ENCODE measurements around the gene KRTAP9-2. TPM values are rescaled to one million over a fixed set of nuclear protein-coding genes. Genes with fewer than 3 reads are reported as not detected.
"Not testable (repeated sequence)": the region's sequence is repeated elsewhere in the genome, so short reads cannot be mapped to it uniquely, and the experiment has no call there.

Gene KRTAP9-2
- total RNA-seq, 1 donor from 2014 or later: not detected

- no peak overlapping the region for H3K4me3 ChIP-seq (ENCODE audit: low read depth, low read length)
- H3K27me3 ChIP-seq (ENCODE audit: control insufficient read depth, insufficient read depth, low read length): no peaks in the 10 kb centered on the region
- no peak for DNase-seq (ENCODE audit: low read depth)
- no peaks in the 10 kb centered on the region for H3K36me3 ChIP-seq (ENCODE audit: control insufficient read depth, insufficient read depth, low read length)
- TF ChIP-seq CTCF (IDR thresholded peaks at IDR 0.05; ENCODE audit: insufficient read depth, low read length, poor library complexity, severe bottlenecking): no peak
These were observed 41.4 kb upstream of the KRTAP9-2 start for GRCh38 chr17:41185001-41185400.

- DNase-seq (ENCODE audit: low read depth): no peak
- Histone ChIP-seq H3K27me3 (ENCODE audit: control insufficient read depth, insufficient read depth, low read length) (no peaks in the 10 kb centered on the region), H3K4me3 (ENCODE audit: low read depth, low read length) (no peak overlapping the region), H3K36me3 (ENCODE audit: control insufficient read depth, insufficient read depth, low read length) (no peaks in the 10 kb centered on the region)
- TF ChIP-seq CTCF (IDR thresholded peaks at IDR 0.05; ENCODE audit: insufficient read depth, low read length, poor library complexity, severe bottlenecking): no peak
These were observed 39.6 kb upstream of the KRTAP9-2 start for GRCh38 chr17:41186872-41187271.

GRCh38 chr17:41189837-41190318 is 36.6 kb upstream of the KRTAP9-2 start, which contains the start of gene KRTAP9-1:
TSS of gene KRTAP9-1 (plus strand) at chr17:41189887. CDS start at chr17:41189887, 0 bp downstream.
- H3K4me3 ChIP-seq (ENCODE audit: low read depth, low read length); H3K36me3 ChIP-seq (ENCODE audit: control insufficient read depth, insufficient read depth, low read length); DNase-seq (ENCODE audit: low read depth); H3K27me3 ChIP-seq (ENCODE audit: control insufficient read depth, insufficient read depth, low read length): not testable (repeated sequence)

- no peak for TF ChIP-seq CTCF (IDR thresholded peaks at IDR 0.05; ENCODE audit: insufficient read depth, low read length, poor library complexity, severe bottlenecking)
- Histone ChIP-seq H3K36me3 (ENCODE audit: control insufficient read depth, insufficient read depth, low read length) (no peaks in the 10 kb centered on the region), H3K27me3 (ENCODE audit: control insufficient read depth, insufficient read depth, low read length) (no peaks in the 10 kb centered on the region), H3K4me3 (ENCODE audit: low read depth, low read length) (no peak overlapping the region)
- DNase-seq (ENCODE audit: low read depth): no peak
These were observed 36.1 kb upstream of the KRTAP9-2 start for GRCh38 chr17:41190328-41190727.

GRCh38 chr17:41196068-41196467 is 30.4 kb upstream of the KRTAP9-2 start:
- DNase-seq (ENCODE audit: low read depth): no peak
- H3K4me3 ChIP-seq (ENCODE audit: low read depth, low read length): no peak overlapping the region
- no peaks in the 10 kb centered on the region for H3K27me3 ChIP-seq (ENCODE audit: control insufficient read depth, insufficient read depth, low read length)
- H3K36me3 ChIP-seq (ENCODE audit: control insufficient read depth, insufficient read depth, low read length): no peaks in the 10 kb centered on the region
- no peak for TF ChIP-seq CTCF (IDR thresholded peaks at IDR 0.05; ENCODE audit: insufficient read depth, low read length, poor library complexity, severe bottlenecking)

GRCh38 chr17:41199421-41200078 is 26.9 kb upstream of the KRTAP9-2 start:
- Histone ChIP-seq H3K27me3 (ENCODE audit: control insufficient read depth, insufficient read depth, low read length) (no peaks in the 10 kb centered on the region), H3K4me3 (ENCODE audit: low read depth, low read length) (no peak overlapping the region), H3K36me3 (ENCODE audit: control insufficient read depth, insufficient read depth, low read length) (no peaks in the 10 kb centered on the region)
- no peak for DNase-seq (ENCODE audit: low read depth)
- no peak for TF ChIP-seq CTCF (IDR thresholded peaks at IDR 0.05; ENCODE audit: insufficient read depth, low read length, poor library complexity, severe bottlenecking)
